SU-DHL-6 (cell line): Measurements from ENCODE around the gene PRICKLE1.

ENCODE experiments used
- H2AFZ ChIP-seq: fragments of 200-600 bp; sonication (generic); 2 replicates; pipeline ENCODE4 v1.6.1; 2014; ENCODE audit warnings: low read depth, mild to moderate bottlenecking, moderate library complexity, mixed read lengths, antibody characterized with exemption, low read length; ENCODE audit not compliant: severe bottlenecking
- H3F3A ChIP-seq: fragments of 200-600 bp; shearing (Covaris generic); 2 replicates; pipeline ENCODE4 v1.6.0; 2016; ENCODE audit warnings: antibody characterized with exemption, mild to moderate bottlenecking; ENCODE audit not compliant: insufficient read depth
- H3K27ac ChIP-seq: fragments of 200-600 bp; sonication (generic); 2 replicates; pipeline ENCODE4 v1.5.1; 2016; ENCODE audit warnings: low read depth, mild to moderate bottlenecking, low read length, moderate library complexity, mixed read lengths
- H3K27me3 ChIP-seq: fragments of 200-600 bp; sonication (generic), shearing (Covaris generic); 2 replicates; pipeline ENCODE4 v1.6.0; 2014; ENCODE audit warnings: mild to moderate bottlenecking, low read length
- H3K36me3 ChIP-seq: fragments of 200-600 bp; sonication (generic); 2 replicates; pipeline ENCODE4 v1.6.1; 2014; ENCODE audit warnings: mild to moderate bottlenecking, low read length, mixed read lengths
- H3K4me2 ChIP-seq: fragments of 300-600, 200-600 bp; shearing (Covaris generic), sonication (generic); 2 replicates; pipeline ENCODE4 v1.6.0; 2014; ENCODE audit warnings: low read length, low read depth, mild to moderate bottlenecking; ENCODE audit not compliant: poor library complexity, severe bottlenecking
- H3K4me3 ChIP-seq: fragments of 200-600 bp; sonication (generic); 2 replicates; pipeline ENCODE4 v1.5.1; 2014; ENCODE audit warnings: antibody characterized with exemption, low read length, mild to moderate bottlenecking, mixed read lengths; ENCODE audit not compliant: insufficient read depth, poor library complexity, severe bottlenecking
- H3K79me2 ChIP-seq: fragments of 200-600 bp; sonication (generic); 2 replicates; pipeline ENCODE4 v1.6.1; 2014; ENCODE audit warnings: mild to moderate bottlenecking, low read length, moderate library complexity; ENCODE audit not compliant: insufficient read depth
- H3K9ac ChIP-seq: fragments of 200-600 bp; sonication (generic); 2 replicates; pipeline ENCODE4 v1.7.0; 2014; ENCODE audit warnings: mild to moderate bottlenecking, low read length
- H3K9me2 ChIP-seq: fragments of 200-600 bp; sonication (generic); replicated peaks from 2 replicates; pipeline ENCODE4 v1.6.1; 2014; ENCODE audit warnings: low read length; ENCODE audit not compliant: insufficient read depth
- H3K9me3 ChIP-seq: fragments of 200-600 bp; sonication (generic); 2 replicates; pipeline ENCODE4 v1.6.1; 2014; ENCODE audit warnings: low read length, mixed read lengths; ENCODE audit not compliant: insufficient read depth
- H4K20me1 ChIP-seq: fragments of 200-600 bp; sonication (generic); 2 replicates; pipeline ENCODE4 v1.6.1; 2014; ENCODE audit warnings: low read depth, mild to moderate bottlenecking, antibody characterized with exemption, low read length, moderate library complexity, mixed read lengths
- EZH2phosphoT487 ChIP-seq: fragments of 200-600 bp; sonication (generic), shearing (Covaris generic); conservative IDR thresholded peaks from 2 replicates; pipeline ENCODE4 v1.6.1; 2018; ENCODE audit warnings: mild to moderate bottlenecking, antibody characterized with exemption, low read length, moderate library complexity, mixed read lengths
- TF ChIP-seq, protein P1 (sequence below): fragments of 200-600 bp; sonication (generic); IDR thresholded peaks from one replicate; pipeline ENCODE4 v1.5.1; 2017; ENCODE audit warnings: antibody characterized with exemption, mild to moderate bottlenecking, low read length, moderate library complexity; ENCODE audit not compliant: insufficient read depth, poor library complexity, severe bottlenecking

PRICKLE1 gene

GRCh38 chr12:42490261-42490842 lies 99.2 kb downstream of the PRICKLE1 start:
- Histone ChIP-seq H3K27ac (no peak overlapping the region), H3K4me3 (no peak overlapping the region), H3F3A (no peaks in the 10 kb centered on the region), H3K9me3 (no peaks in the 10 kb centered on the region), H3K4me2 (no peak overlapping the region), H4K20me1 (no peaks in the 10 kb centered on the region), H3K27me3 (no peaks in the 10 kb centered on the region), H3K9me2 (no peaks in the 10 kb centered on the region), H3K9ac (no peak overlapping the region), H3K36me3 (no peaks in the 10 kb centered on the region), H3K79me2 (no peaks in the 10 kb centered on the region), H2AFZ (no peak overlapping the region)
- TF ChIP-seq, protein P1, sequence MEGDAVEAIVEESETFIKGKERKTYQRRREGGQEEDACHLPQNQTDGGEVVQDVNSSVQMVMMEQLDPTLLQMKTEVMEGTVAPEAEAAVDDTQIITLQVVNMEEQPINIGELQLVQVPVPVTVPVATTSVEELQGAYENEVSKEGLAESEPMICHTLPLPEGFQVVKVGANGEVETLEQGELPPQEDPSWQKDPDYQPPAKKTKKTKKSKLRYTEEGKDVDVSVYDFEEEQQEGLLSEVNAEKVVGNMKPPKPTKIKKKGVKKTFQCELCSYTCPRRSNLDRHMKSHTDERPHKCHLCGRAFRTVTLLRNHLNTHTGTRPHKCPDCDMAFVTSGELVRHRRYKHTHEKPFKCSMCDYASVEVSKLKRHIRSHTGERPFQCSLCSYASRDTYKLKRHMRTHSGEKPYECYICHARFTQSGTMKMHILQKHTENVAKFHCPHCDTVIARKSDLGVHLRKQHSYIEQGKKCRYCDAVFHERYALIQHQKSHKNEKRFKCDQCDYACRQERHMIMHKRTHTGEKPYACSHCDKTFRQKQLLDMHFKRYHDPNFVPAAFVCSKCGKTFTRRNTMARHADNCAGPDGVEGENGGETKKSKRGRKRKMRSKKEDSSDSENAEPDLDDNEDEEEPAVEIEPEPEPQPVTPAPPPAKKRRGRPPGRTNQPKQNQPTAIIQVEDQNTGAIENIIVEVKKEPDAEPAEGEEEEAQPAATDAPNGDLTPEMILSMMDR = no peak
- no peak for TF ChIP-seq EZH2phosphoT487

DNA sequence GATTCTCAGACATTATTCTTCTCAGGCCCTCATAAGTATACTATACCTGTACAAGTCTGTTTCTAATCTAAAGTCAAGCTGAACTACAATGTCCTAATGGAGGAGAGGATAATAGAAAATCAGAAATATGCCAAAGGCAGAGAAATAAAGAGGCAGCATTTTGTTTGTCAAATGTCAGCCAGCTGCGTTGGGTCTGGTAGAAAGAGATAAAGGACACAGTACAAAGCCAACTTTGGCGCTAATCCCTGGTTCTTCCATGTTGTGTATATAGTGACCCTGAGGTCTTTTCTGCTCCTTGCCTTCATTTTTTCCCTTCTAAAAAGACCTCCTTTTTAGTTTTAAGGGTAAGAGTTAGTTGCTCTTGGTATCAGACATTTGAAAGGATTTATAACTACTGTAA lies 103.1 kb downstream of the PRICKLE1 start:
- H2AFZ ChIP-seq = no peak overlapping the region
- H3K4me2 ChIP-seq = no peak overlapping the region
- H4K20me1 ChIP-seq = no peaks in the 10 kb centered on the region
- no peaks in the 10 kb centered on the region for H3K79me2 ChIP-seq
- peaks cover 4% of the 10 kb centered on the region; the same call in 1 of the 2 replicates for H3F3A ChIP-seq
- TF ChIP-seq, protein P1 = no peak
- TF ChIP-seq EZH2phosphoT487 = no peak
- no peak overlapping the region for H3K27ac ChIP-seq
- no peaks in the 10 kb centered on the region for H3K36me3 ChIP-seq
- H3K9ac ChIP-seq = no peak overlapping the region
- H3K27me3 ChIP-seq = 0 out of 2 replicates have a peak, but pooled peaks cover 2% of the 10 kb centered on the region
- no peaks in the 10 kb centered on the region for H3K9me3 ChIP-seq
- H3K9me2 ChIP-seq = no peaks in the 10 kb centered on the region
- no peak overlapping the region for H3K4me3 ChIP-seq

GRCh38 chr12:42485823-42486222 lies 103.7 kb downstream of the PRICKLE1 start:
- Histone ChIP-seq H3K79me2 (no peaks in the 10 kb centered on the region), H3K9ac (no peak overlapping the region), H4K20me1 (no peaks in the 10 kb centered on the region), H3F3A (peaks cover 4% of the 10 kb centered on the region; the same call in 1 of the 2 replicates), H3K9me3 (no peaks in the 10 kb centered on the region), H2AFZ (no peak overlapping the region), H3K4me2 (no peak overlapping the region), H3K9me2 (no peaks in the 10 kb centered on the region), H3K27me3 (0 out of 2 replicates have a peak, but pooled peaks cover 2% of the 10 kb centered on the region), H3K27ac (no peak overlapping the region), H3K4me3 (no peak overlapping the region), H3K36me3 (no peaks in the 10 kb centered on the region)
- no peak for TF ChIP-seq EZH2phosphoT487
- TF ChIP-seq, protein P1 = no peak
